ENCODE measurements around the gene GBP2. TPM values are rescaled to one million over a fixed set of nuclear protein-coding genes. Genes with fewer than 3 reads are reported as not detected.

Gene GBP2
- total and polyA plus RNA-seq, 9 of the 15 experiments (the other 6 are each of a cell fraction or from before 2014, with no cell fraction given), result 0.45 to 2.2 (median 0.69) TPM

- 6% methylated on average over 10 of the region's 10 CpGs for WGBS (ENCODE audit: insufficient coverage, low coverage, missing lambda C conversion rate)
- Histone ChIP-seq H3K9me3 (replicated peaks; ENCODE audit: control insufficient read depth, insufficient read depth, low read depth, low read length) (no peaks in the 10 kb centered on the region), H3K27ac (ENCODE audit: extremely low read depth, low read depth, low read length) (no peak overlapping the region), H3K9me1 (ENCODE audit: control insufficient read depth, insufficient read depth, low read length) (no peaks in the 10 kb centered on the region), H3K27me3 (ENCODE audit: control insufficient read depth in 2 of 2, insufficient read depth in 2 of 2, low read length in 2 of 2) (no peaks in the 10 kb centered on the region), H3K4me3 (no peak overlapping the region), H3K4me2 (ENCODE audit: insufficient read depth, low read length) (peak overlapping the region; percentile 43), H3K4me1 (replicated peaks in 1 of 2; ENCODE audit: control insufficient read depth in 2 of 2, insufficient read depth in 2 of 2, low read length in 2 of 2) (peaks cover 0 to 4% of the 10 kb centered on the region in 2 experiments; a peak in 3 of 5 replicates), H2AFZ (ENCODE audit: low read depth, low read length) (peak overlapping the region; percentile 73), H4K20me1 (replicated peaks; ENCODE audit: control insufficient read depth, insufficient read depth, low read length) (no peaks in the 10 kb centered on the region), H3K9ac (ENCODE audit: insufficient read depth in 1 of 2, low read depth in 2 of 2, low read length in 2 of 2) (no peak overlapping the region), H3K36me3 (ENCODE audit: control insufficient read depth, insufficient read depth, low read length) (no peaks in the 10 kb centered on the region), H3K79me2 (ENCODE audit: control insufficient read depth, insufficient read depth, low read length) (no peaks in the 10 kb centered on the region)
- FAIRE-seq (no peak), ATAC-seq (peak; percentile 64), DNase-seq (ENCODE audit: extremely low read depth in 1 of 4, low spot score in 3 of 4) (peak in 1 of 4 experiments; percentile 40)
- intact Hi-C loops (cut with micrococcal nuclease), result loop anchor here (5.0 kb wide), 2 partner anchors 91 to 189 kb away; no protein-coding TSS in a partner anchor
- in situ Hi-C loops (cut with MboI), result no loop called here
- ChIA-PET POLR2A (no interaction called here), CTCF (ENCODE audit: low intra/inter-chr PET ratio) (no interaction called here)
- BruUV-seq (replicated peaks), result no TSS peak
- TF ChIP-seq VEZF1 (CRISPR knock-in tag; IDR thresholded peaks at IDR 0.05) (peak; percentile 40), E2F5 (CRISPR knock-in tag; IDR thresholded peaks at IDR 0.05) (no peak), FOXA3 (CRISPR knock-in tag; conservative IDR thresholded peaks at IDR 0.05 in 1 of 2, IDR thresholded peaks at IDR 0.05 in 1 of 2) (0 out of 4 replicates have a peak, but pooled peaks of 1 of the 2 experiments have one; percentile 46), NFE2L1 (tag; IDR thresholded peaks at IDR 0.05; ENCODE audit: borderline replicate concordance, low read depth) (no peak), CEBPB (tag; IDR thresholded peaks at IDR 0.05) (peak; percentile 17; the same call in 1 of the 2 replicates), ZBTB11 (CRISPR knock-in tag; IDR thresholded peaks at IDR 0.05) (peak in 1 of 3 experiments; percentile 79; a peak in 2 of 6 replicates), PRDM10 (IDR thresholded peaks at IDR 0.05; ENCODE audit: partially characterized antibody) (peak; percentile 32), CEBPG (CRISPR knock-in tag; IDR thresholded peaks at IDR 0.05) (no peak), CEBPG (tag; conservative IDR thresholded peaks at IDR 0.05 in 1 of 2, IDR thresholded peaks at IDR 0.05 in 1 of 2) (peak; percentile 11 to 44; a peak in 1 of 4 replicates), GABPA (tag; conservative IDR thresholded peaks at IDR 0.05; ENCODE audit: low read depth) (peak; percentile 58)
Measured at GRCh38 chr1:89088572-89088971, 37.3 kb downstream of the GBP2 start.

Measured in K562 (cell line).